Measurements from ENCODE around the gene KIF21B.

DNA sequence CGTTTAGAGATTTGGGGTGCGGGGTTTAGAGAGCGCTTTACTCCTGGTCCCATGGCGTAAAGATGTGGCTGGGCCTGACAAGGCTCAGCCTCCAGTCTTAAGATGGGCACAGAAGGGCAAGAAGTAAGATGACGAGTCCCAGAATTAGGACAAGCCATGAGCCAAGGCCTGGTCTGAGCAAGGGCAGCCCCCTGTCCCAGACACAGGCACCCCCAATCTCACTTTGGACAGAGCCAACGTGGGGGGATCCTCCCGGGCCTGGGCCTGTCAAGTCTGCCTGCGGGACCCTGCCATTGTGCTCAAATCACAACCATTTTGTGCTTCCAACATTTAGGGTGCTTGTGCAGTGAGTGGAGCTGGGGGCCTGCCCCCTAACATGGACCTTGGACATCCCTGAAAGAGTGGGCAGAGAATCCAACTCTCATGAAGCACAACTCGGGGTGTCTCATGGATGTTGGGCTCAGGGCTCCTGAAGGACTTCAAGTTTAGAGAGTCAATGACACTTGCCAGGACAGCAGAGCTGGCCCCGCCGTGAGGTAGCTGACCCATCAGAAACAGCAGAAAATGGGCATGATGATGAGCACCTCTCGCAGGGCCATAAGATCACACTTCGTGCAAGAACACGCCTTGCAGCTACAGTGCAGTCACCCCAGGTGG is 52.6 kb downstream of the KIF21B start:
- TF ChIP-seq, protein P1, sequence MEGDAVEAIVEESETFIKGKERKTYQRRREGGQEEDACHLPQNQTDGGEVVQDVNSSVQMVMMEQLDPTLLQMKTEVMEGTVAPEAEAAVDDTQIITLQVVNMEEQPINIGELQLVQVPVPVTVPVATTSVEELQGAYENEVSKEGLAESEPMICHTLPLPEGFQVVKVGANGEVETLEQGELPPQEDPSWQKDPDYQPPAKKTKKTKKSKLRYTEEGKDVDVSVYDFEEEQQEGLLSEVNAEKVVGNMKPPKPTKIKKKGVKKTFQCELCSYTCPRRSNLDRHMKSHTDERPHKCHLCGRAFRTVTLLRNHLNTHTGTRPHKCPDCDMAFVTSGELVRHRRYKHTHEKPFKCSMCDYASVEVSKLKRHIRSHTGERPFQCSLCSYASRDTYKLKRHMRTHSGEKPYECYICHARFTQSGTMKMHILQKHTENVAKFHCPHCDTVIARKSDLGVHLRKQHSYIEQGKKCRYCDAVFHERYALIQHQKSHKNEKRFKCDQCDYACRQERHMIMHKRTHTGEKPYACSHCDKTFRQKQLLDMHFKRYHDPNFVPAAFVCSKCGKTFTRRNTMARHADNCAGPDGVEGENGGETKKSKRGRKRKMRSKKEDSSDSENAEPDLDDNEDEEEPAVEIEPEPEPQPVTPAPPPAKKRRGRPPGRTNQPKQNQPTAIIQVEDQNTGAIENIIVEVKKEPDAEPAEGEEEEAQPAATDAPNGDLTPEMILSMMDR (IDR thresholded peaks at IDR 0.05), result no peak
- TF ChIP-seq POLR2A (IDR thresholded peaks at IDR 0.05), result no peak
- TF ChIP-seq EP300 (IDR thresholded peaks at IDR 0.05), result no peak
